Lung (tissue), 12 donors: ENCODE data around the gene PDE3B. TPM values are rescaled to one million over a fixed set of nuclear protein-coding genes. Genes with fewer than 3 reads are reported as not detected.
"Not testable (repeated sequence)": the region's sequence is repeated elsewhere in the genome, so short reads cannot be mapped to it uniquely, and the experiment has no call there.

Experiments used
- ATAC-seq: fragments of 200-7000 bp; cut with Tn5 transposase; one replicate; pipeline ENCODE4 v1.9.1; 2020; ENCODE audit warnings: moderate number of reproducible peaks; ENCODE audit not compliant: insufficient read depth, low FRiP score
- DNase-seq, 3 donors: peaks; one replicate each; pipeline ENCODE4 v3.0.0-alpha.2; 2013 to 2017
- H3K27ac ChIP-seq, 2 donors: one replicate each; pipeline ENCODE4 v1.5.1; 2013; ENCODE audit warnings: mild to moderate bottlenecking in 2 of 2, moderate library complexity in 2 of 2, control low read depth in 1 of 2, inconsistent platforms in 1 of 2, low read depth in 1 of 2, low read length in 1 of 2
- H3K27me3 ChIP-seq, 3 donors: one replicate each; pipeline ENCODE4 v1.5.1; 2013; ENCODE audit warnings: low read length in 2 of 3; ENCODE audit not compliant: control insufficient read depth in 3 of 3, insufficient read depth in 3 of 3
- H3K36me3 ChIP-seq, 4 donors: one replicate each; pipeline ENCODE4 v1.5.1; 2013; ENCODE audit warnings: low read length in 4 of 4, mild to moderate bottlenecking in 1 of 4, moderate library complexity in 1 of 4; ENCODE audit not compliant: control insufficient read depth in 4 of 4, insufficient read depth in 4 of 4
- H3K4me1 ChIP-seq, 5 donors: one replicate each; pipeline ENCODE4 v1.5.1; 2013; ENCODE audit warnings: low read length in 5 of 5, mild to moderate bottlenecking in 2 of 5, moderate library complexity in 1 of 5; ENCODE audit not compliant: control insufficient read depth in 5 of 5, insufficient read depth in 5 of 5
- H3K4me3 ChIP-seq: one replicate; pipeline ENCODE4 v1.5.1; 2013; ENCODE audit warnings: mild to moderate bottlenecking, control low read depth, moderate library complexity
- H3K9ac ChIP-seq, 2 donors: one replicate each; pipeline ENCODE4 v1.5.1; 2013; ENCODE audit warnings: low read length in 2 of 2, control low read depth in 1 of 2; ENCODE audit not compliant: insufficient read depth in 1 of 2
- H3K9me3 ChIP-seq, 4 donors: one replicate each; pipeline ENCODE4 v1.5.1; 2013; ENCODE audit warnings: low read length in 3 of 4, mild to moderate bottlenecking in 1 of 4, moderate library complexity in 1 of 4; ENCODE audit not compliant: control insufficient read depth in 4 of 4, insufficient read depth in 3 of 4
- CTCF ChIP-seq: IDR thresholded peaks from 2 replicates; pipeline ENCODE4 v1.5.1; 2012; ENCODE audit warnings: mild to moderate bottlenecking; ENCODE audit errors: control extremely low read depth, extremely low read depth
- WGBS, 2 donors: extraction: QIAGEN DNeasy Blood & Tissue Kit; methylation state at CpG; one replicate each; pipeline ENCODE4 v1.1.7; 2013; 5-methylcytosine and 5-hydroxymethylcytosine counted together
- polyA plus RNA-seq, 2 donors: library from polyadenylated mRNA; stranded (reverse); fragments of 200-250 nt; gene quantifications; one replicate each; pipeline ENCODE4 v1.2.1, GENCODE V29; 2013
- total RNA-seq, 2 donors: library from RNA; depleted of rRNA in 1 of 2; stranded (reverse); fragments of >200 nt in 1 of 2; gene quantifications; one replicate each; pipeline ENCODE4 v1.2.1, GENCODE V29; 2014 to 2021
- donor health status: control.
- donor health status: control.
- donor health status: Bipolar disorder and iron deficiency.
- donor health status: healthy.
- donor health status: DM: yes; HTN: yes; CAD: no.

PDE3B gene
- total and polyA plus RNA-seq, 4 donors: 3.3 to 79.2 (median 11.5) TPM

DNA sequence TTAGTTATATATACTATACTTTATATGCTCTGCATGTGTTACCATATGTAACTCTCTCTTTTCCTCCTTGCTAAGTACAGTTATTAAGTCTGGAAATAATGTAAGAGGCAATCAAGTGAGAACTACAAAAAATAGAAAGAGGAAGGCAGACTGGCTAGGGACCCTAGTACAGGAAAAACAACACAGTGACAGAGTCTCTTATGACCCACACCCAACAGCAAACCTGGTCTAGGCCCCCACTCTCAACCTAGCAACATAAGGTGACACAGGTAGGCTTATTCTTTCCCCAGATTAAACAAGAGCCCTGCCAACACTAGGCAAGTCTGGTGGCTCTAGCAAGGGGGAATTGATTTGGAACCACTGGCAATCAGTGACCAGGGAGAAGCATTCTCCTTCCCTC lies 132.3 kb downstream of the PDE3B start:
- DNase-seq: no peak
- TF ChIP-seq CTCF: no peak
- no peak overlapping the region for H3K4me3 ChIP-seq
- H3K27me3 ChIP-seq: no peaks in the 10 kb centered on the region
- no peaks in the 10 kb centered on the region for H3K4me1 ChIP-seq
- no peak overlapping the region for H3K27ac ChIP-seq
- peaks cover 0 to 7% (median 3%) of the 10 kb centered on the region in 4 donors for H3K36me3 ChIP-seq
- ATAC-seq: no peak
- H3K9ac ChIP-seq: no peak overlapping the region
- no peaks in the 10 kb centered on the region for H3K9me3 ChIP-seq

GRCh38 chr11:14778460-14778859 lies 134.9 kb downstream of the PDE3B start:
- H3K4me3 ChIP-seq, H3K9ac ChIP-seq, ATAC-seq, H3K27ac ChIP-seq, H3K4me1 ChIP-seq, H3K36me3 ChIP-seq, DNase-seq, H3K9me3 ChIP-seq, H3K27me3 ChIP-seq: not testable (repeated sequence)
- WGBS, 2 donors: 93 to 97% methylated on average over 8 of the region's 8 CpGs

DNA sequence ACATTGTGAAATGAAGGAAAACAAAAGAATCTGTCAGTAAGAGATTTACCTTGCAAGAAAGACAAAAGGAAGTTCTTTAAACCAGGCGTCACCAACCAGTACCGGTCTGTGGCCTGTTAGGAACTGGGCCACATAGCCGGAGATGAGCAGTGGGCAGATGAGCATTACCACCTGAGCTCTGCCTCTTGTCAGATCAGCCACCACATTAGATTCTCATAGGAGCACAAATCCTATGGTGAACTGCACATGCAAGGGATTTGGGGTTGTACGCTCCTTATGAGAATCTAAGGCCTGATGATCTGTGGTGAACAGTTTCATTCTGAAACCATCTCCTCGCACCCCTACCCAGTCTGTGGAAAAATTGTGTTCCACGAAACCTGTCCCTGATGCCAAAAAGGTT lies 140.2 kb downstream of the PDE3B start:
- Histone ChIP-seq H3K9ac (no peak overlapping the region), H3K4me1 (peaks cover 0 to 1% (median 0%) of the 10 kb centered on the region in 5 donors), H3K9me3 (peaks cover 0 to 2% (median 0%) of the 10 kb centered on the region in 4 donors), H3K27ac (no peak overlapping the region), H3K36me3 (no peaks in the 10 kb centered on the region), H3K27me3 (no peaks in the 10 kb centered on the region), H3K4me3 (no peak overlapping the region)
- 76 to 87% methylated on average over 6 of the region's 6 CpGs for WGBS, 2 donors
- no peak for ATAC-seq
- no peak for DNase-seq
- no peak for TF ChIP-seq CTCF

DNA sequence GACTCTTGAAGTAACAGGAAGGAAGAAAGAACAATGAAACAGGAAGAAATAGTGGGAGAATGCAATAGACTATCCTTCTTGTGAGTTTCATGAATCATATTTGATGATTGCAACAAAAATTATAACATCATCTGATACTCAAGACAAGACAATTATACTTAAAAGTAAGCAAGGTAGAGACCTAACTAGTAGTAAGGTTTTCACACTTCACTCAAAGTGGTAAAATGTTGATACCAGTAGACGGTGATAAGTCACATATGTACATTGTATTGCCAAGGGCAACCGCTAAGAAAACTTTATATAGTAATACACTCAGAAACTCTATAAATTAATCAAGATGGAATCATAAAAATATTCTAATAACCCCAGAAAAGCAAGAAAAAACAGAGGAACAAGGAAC lies 140.6 kb downstream of the PDE3B start:
- peaks cover 0 to 1% (median 0%) of the 10 kb centered on the region in 5 donors for H3K4me1 ChIP-seq
- H3K27ac ChIP-seq: no peak overlapping the region
- H3K9me3 ChIP-seq: peaks cover 0 to 2% (median 0%) of the 10 kb centered on the region in 4 donors
- H3K9ac ChIP-seq: no peak overlapping the region
- ATAC-seq: no peak
- H3K36me3 ChIP-seq: no peaks in the 10 kb centered on the region
- no peak overlapping the region for H3K4me3 ChIP-seq
- DNase-seq: no peak
- TF ChIP-seq CTCF: no peak
- no peaks in the 10 kb centered on the region for H3K27me3 ChIP-seq
- 85 to 86% methylated on average over 2 of the region's 2 CpGs for WGBS, 2 donors
